ENCODE results near the gene OMP.

GRCh38 chr11:77111946-77112345 is 9.3 kb downstream of the OMP start:
- TF ChIP-seq CTCF (IDR thresholded peaks at IDR 0.05; ENCODE audit: insufficient read depth, low read length): no peak
- TF ChIP-seq POLR2AphosphoS5 (IDR thresholded peaks at IDR 0.05; ENCODE audit: low read depth): no peak
- no peak for TF ChIP-seq REST (IDR thresholded peaks at IDR 0.05; ENCODE audit: insufficient replicate concordance, low read depth)
- no peak for TF ChIP-seq GABPA (IDR thresholded peaks at IDR 0.05; ENCODE audit: low read depth)
- no peak for TF ChIP-seq SPI1 (IDR thresholded peaks at IDR 0.05; ENCODE audit: borderline replicate concordance, low read depth)

Data from HL-60 (cell line).